GM18511 (cell line): ENCODE measurements around the gene AGPAT2.

Source experiments
- ATAC-seq: cut with Tn5 transposase; IDR thresholded peaks from one replicate; pipeline ENCODE4 v1.9.1; 2021; ENCODE audit warnings: mild to moderate bottlenecking, moderate library complexity; ENCODE audit not compliant: unreplicated experiment

The AGPAT2 gene

GRCh38 chr9:136665111-136665703, 22.1 kb downstream of the AGPAT2 start:
- no peak for ATAC-seq

- ATAC-seq: no peak
Observed at GRCh38 chr9:136664000-136664915, 23.0 kb downstream of the AGPAT2 start.

- no peak for ATAC-seq
Observed at GRCh38 chr9:136662656-136663581, 24.3 kb downstream of the AGPAT2 start, which contains the start of gene EGFL7. EGFL7 (plus strand) TSS chr9:136662916; CDS start chr9:136668283, 5,367 bp downstream.

- no peak for ATAC-seq
Observed at GRCh38 chr9:136662326-136662655, 25.0 kb downstream of the AGPAT2 start.

GRCh38 chr9:136661641-136662325, 25.5 kb downstream of the AGPAT2 start:
- no peak for ATAC-seq

GRCh38 chr9:136660971-136661550, 26.2 kb downstream of the AGPAT2 start:
- no peak for ATAC-seq

- ATAC-seq: no peak
Observed at GRCh38 chr9:136659861-136660784, 27.1 kb downstream of the AGPAT2 start.

- ATAC-seq: no peak
Observed at GRCh38 chr9:136658849-136659535, 28.3 kb downstream of the AGPAT2 start.

GRCh38 chr9:136657974-136658848, 29.0 kb downstream of the AGPAT2 start:
- no peak for ATAC-seq

- ATAC-seq: no peak
Observed at GRCh38 chr9:136656795-136657611, 30.3 kb downstream of the AGPAT2 start.

GRCh38 chr9:136656183-136656738, 31.0 kb downstream of the AGPAT2 start:
- no peak for ATAC-seq

- ATAC-seq: no peak
Observed at GRCh38 chr9:136655536-136656182, 31.6 kb downstream of the AGPAT2 start.

GRCh38 chr9:136654820-136655535, 32.3 kb downstream of the AGPAT2 start:
- ATAC-seq: no peak

GRCh38 chr9:136653323-136654079, 33.8 kb downstream of the AGPAT2 start:
- ATAC-seq: no peak

GRCh38 chr9:136651860-136652259, 35.4 kb downstream of the AGPAT2 start:
- ATAC-seq: no peak
